ENCODE data around the gene KLRC1. TPM values are rescaled to one million over a fixed set of nuclear protein-coding genes. Genes with fewer than 3 reads are reported as not detected.

The KLRC1 gene
- total RNA-seq, 1 experiment from 2014 or later: not detected

- Histone ChIP-seq H3K4me3 (ENCODE audit: low read depth, low read length, poor library complexity, severe bottlenecking) (no peak overlapping the region), H3K36me3 (ENCODE audit: insufficient read depth, low read length, poor library complexity, severe bottlenecking) (no peaks in the 10 kb centered on the region), H3K27ac (ENCODE audit: low read depth, low read length, poor library complexity, severe bottlenecking) (no peak overlapping the region), H3K9me3 (ENCODE audit: low read depth, low read length, poor library complexity, severe bottlenecking) (peaks cover 5% of the 10 kb centered on the region), H3K4me1 (ENCODE audit: insufficient read depth, low read length, poor library complexity, severe bottlenecking) (no peaks in the 10 kb centered on the region), H3K27me3 (replicated peaks; ENCODE audit: insufficient read depth, low read depth, low read length, poor library complexity) (no peaks in the 10 kb centered on the region)
- ChIA-PET POLR2A (ENCODE audit: low non-redundant PET) (no interaction called here), CTCF (no interaction called here)
- intact Hi-C loops (cut with micrococcal nuclease; ENCODE audit: unreplicated experiment): no loop called here
- TF ChIP-seq EZH2 (IDR thresholded peaks at IDR 0.05; ENCODE audit: borderline replicate concordance, low read depth, low read length, poor library complexity, severe bottlenecking) (no peak), CTCF (conservative IDR thresholded peaks at IDR 0.05; ENCODE audit: low read depth, low read length) (no peak)
- no peak for DNase-seq (ENCODE audit: low spot score)
- no TSS peak for BruUV-seq (replicated peaks)
Observed at GRCh38 chr12:10404798-10405197, 48.4 kb downstream of the KLRC1 start.

GRCh38 chr12:10400829-10401228 lies 52.3 kb downstream of the KLRC1 start:
- ChIA-PET POLR2A (ENCODE audit: low non-redundant PET) (no interaction called here), CTCF (no interaction called here)
- Histone ChIP-seq H3K36me3 (ENCODE audit: insufficient read depth, low read length, poor library complexity, severe bottlenecking) (no peaks in the 10 kb centered on the region), H3K27me3 (replicated peaks; ENCODE audit: insufficient read depth, low read depth, low read length, poor library complexity) (no peaks in the 10 kb centered on the region), H3K27ac (ENCODE audit: low read depth, low read length, poor library complexity, severe bottlenecking) (no peak overlapping the region), H3K9me3 (ENCODE audit: low read depth, low read length, poor library complexity, severe bottlenecking) (peaks cover 5% of the 10 kb centered on the region), H3K4me1 (ENCODE audit: insufficient read depth, low read length, poor library complexity, severe bottlenecking) (no peaks in the 10 kb centered on the region), H3K4me3 (ENCODE audit: low read depth, low read length, poor library complexity, severe bottlenecking) (no peak overlapping the region)
- no TSS peak for BruUV-seq (replicated peaks)
- TF ChIP-seq CTCF (conservative IDR thresholded peaks at IDR 0.05; ENCODE audit: low read depth, low read length) (no peak), EZH2 (IDR thresholded peaks at IDR 0.05; ENCODE audit: borderline replicate concordance, low read depth, low read length, poor library complexity, severe bottlenecking) (no peak)
- intact Hi-C loops (cut with micrococcal nuclease; ENCODE audit: unreplicated experiment): no loop called here
- no peak for DNase-seq (ENCODE audit: low spot score)

- no peak overlapping the region for H3K27ac ChIP-seq (ENCODE audit: low read depth, low read length, poor library complexity, severe bottlenecking)
- ChIA-PET POLR2A (ENCODE audit: low non-redundant PET) (no interaction called here), CTCF (no interaction called here)
- intact Hi-C loops (cut with micrococcal nuclease; ENCODE audit: unreplicated experiment): no loop called here
- H3K4me3 ChIP-seq (ENCODE audit: low read depth, low read length, poor library complexity, severe bottlenecking): no peak overlapping the region
- TF ChIP-seq EZH2 (IDR thresholded peaks at IDR 0.05; ENCODE audit: borderline replicate concordance, low read depth, low read length, poor library complexity, severe bottlenecking) (no peak), CTCF (conservative IDR thresholded peaks at IDR 0.05; ENCODE audit: low read depth, low read length) (no peak)
- H3K36me3 ChIP-seq (ENCODE audit: insufficient read depth, low read length, poor library complexity, severe bottlenecking): no peaks in the 10 kb centered on the region
- DNase-seq (ENCODE audit: low spot score): no peak
- H3K27me3 ChIP-seq (replicated peaks; ENCODE audit: insufficient read depth, low read depth, low read length, poor library complexity): no peaks in the 10 kb centered on the region
- BruUV-seq (replicated peaks): no TSS peak
- no peaks in the 10 kb centered on the region for H3K9me3 ChIP-seq (ENCODE audit: low read depth, low read length, poor library complexity, severe bottlenecking)
- H3K4me1 ChIP-seq (ENCODE audit: insufficient read depth, low read length, poor library complexity, severe bottlenecking): no peaks in the 10 kb centered on the region
Observed at GRCh38 chr12:10398168-10398567, 55.0 kb downstream of the KLRC1 start.

Data from A673 (cell line).